Transverse colon (tissue), 4 donors: ENCODE data around the gene CAMK2D.

ENCODE experiments used
- CTCF ChIP-seq, 5 experiments: fragments of 200-600 bp in 3 of 5; fragments of 450-650 bp in 2 of 5; sonication (generic) in 3 of 5; IDR thresholded peaks; 1 replicate in 2 of 5; 2 replicates in 3 of 5; pipeline ENCODE4 v1.5.1; 2016 to 2017; ENCODE audit warnings: antibody characterized with exemption in 5 of 5, inconsistent platforms in 3 of 5, mild to moderate bottlenecking in 2 of 5, moderate library complexity in 1 of 5
- EP300 ChIP-seq: sonication (generic); formaldehyde crosslinking; IDR thresholded peaks from one replicate; pipeline ENCODE4 v1.6.1; 2017; ENCODE audit warnings: antibody characterized with exemption, low read depth
- POLR2A ChIP-seq: fragments of 450-650 bp; IDR thresholded peaks from one replicate; pipeline ENCODE4 v1.6.1; 2016; ENCODE audit warnings: antibody characterized with exemption, mild to moderate bottlenecking, moderate library complexity
- POLR2AphosphoS5 ChIP-seq, 3 donors: sonication (generic); formaldehyde crosslinking; IDR thresholded peaks; one replicate each; pipeline ENCODE4 v1.6.1; 2016; ENCODE audit warnings: antibody characterized with exemption in 3 of 3

GRCh38 chr4:113637823-113638561, 123.5 kb downstream of the CAMK2D start:
- TF ChIP-seq POLR2A (no peak), CTCF (IDR thresholded peaks at IDR 0.05) (peak in 1 of 5 experiments; percentile 18), EP300 (no peak), POLR2AphosphoS5 (IDR thresholded peaks at IDR 0.05) (no peak)
